ENCODE measurements around the gene PLXDC2.
"Not testable (repeated sequence)": the region's sequence is repeated elsewhere in the genome, so short reads cannot be mapped to it uniquely, and the experiment has no call there.

PLXDC2 gene

GRCh38 chr10:20115894-20116293, 299.7 kb downstream of the PLXDC2 start:
- DNase-seq (ENCODE audit: low spot score): no peak

DNA sequence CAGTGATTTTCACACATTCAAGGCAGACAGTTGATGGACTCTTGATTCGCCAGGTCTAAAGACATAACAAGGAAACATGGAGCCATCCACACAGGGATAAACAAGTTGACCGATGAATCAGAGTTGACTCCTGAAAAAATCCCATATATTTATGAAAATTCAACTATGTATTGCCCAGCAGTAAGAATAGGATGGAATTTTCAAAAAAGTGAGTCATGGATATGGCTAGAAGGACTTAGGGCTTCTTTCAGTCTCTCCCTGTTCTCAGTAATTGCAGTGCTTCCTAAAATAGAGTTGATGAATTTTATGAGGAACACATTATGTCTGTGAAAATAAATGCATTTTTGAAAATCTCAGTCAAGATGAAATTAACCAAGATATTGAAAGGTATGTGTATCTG, 301.2 kb downstream of the PLXDC2 start:
- no peak for DNase-seq (ENCODE audit: low spot score)

DNA sequence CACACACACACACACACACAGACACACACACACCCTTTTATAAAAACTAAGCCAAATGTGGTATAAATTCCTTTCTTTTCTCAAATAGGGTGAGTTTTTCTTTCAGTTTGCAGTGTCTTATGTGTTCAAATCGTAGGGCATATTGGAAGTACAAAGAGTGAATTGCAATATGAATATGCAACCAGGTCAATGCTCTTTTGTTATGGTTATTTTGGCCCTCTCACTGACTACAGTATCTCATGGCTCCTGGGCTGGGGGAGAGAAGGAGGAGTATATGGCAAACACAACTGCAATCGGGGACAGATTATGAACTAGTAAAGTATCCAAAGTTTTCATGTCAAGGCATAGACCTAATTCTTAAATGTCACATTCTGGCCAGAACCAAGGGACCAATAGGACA, 301.9 kb downstream of the PLXDC2 start:
- DNase-seq (ENCODE audit: low spot score): no peak

GRCh38 chr10:20128811-20129210, 312.6 kb downstream of the PLXDC2 start:
- DNase-seq (ENCODE audit: low spot score): no peak

GRCh38 chr10:20132816-20133215, 316.6 kb downstream of the PLXDC2 start:
- DNase-seq (ENCODE audit: low spot score): no peak

DNA sequence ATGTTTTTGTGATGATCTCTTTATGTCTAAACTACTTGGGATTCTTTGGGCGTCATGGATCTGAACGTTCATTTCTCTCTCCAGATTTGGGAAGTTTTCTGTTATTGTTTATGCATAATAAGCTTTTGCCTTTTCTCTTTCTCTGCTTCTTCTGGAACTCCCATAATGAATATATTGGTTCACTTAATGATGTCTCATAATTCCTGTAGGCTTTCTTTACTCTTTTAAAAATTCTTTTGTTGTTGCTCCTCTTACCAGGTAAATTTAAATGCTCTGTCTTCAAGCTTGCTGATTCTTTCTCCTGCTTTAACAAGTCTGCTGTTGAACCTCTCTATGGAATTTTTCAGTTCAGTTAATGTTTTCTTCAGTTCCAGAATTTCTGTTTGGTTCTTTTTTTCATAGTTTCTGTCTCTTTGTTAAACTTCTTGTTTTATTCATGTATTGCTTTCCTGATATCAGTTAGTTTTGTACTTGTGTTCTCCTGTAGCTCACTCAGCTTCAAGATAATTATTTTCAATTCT, 317.5 kb downstream of the PLXDC2 start:
- DNase-seq (ENCODE audit: low spot score): no peak

DNA sequence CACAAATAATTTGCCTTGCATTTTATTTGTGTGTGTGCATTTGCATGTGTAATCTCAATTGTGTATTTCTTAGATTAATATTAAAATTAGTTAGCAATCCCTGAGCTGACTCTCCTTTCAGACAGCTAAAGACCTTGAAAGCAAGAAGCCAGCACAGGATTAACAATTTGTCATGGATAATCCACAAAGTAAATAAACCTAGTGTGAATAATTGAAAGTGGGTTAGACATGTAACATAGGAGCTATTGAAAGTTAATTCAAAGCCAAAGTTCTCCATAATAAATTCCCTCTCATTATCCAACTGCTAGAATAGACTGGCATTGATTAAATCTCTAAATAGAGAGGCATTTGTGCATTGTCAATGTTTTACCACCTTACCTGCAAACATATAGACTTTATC, 326.1 kb downstream of the PLXDC2 start:
- DNase-seq (ENCODE audit: low spot score): no peak

GRCh38 chr10:20144268-20144667, 328.0 kb downstream of the PLXDC2 start:
- no peak for DNase-seq (ENCODE audit: low spot score)

DNA sequence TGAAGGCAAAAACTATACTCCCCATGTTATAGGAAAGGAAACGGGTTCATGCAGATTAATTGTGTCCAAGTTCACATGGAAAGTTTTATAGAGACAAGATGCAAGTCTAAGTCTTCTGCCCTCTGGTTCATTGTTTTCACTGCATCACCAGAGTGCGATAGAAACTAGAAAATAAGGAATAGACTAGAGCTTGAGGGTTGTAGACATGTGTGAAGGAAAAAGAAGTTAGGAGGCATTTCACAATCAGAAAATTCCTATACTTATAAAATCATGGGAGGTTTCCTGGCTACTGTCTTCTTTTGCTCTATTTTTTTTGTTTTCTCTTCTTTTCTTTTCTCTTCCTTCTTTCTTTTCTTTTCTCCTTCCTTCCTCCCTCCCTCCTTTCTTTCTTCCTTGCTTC, 329.8 kb downstream of the PLXDC2 start:
- DNase-seq (ENCODE audit: low spot score): no peak

DNA sequence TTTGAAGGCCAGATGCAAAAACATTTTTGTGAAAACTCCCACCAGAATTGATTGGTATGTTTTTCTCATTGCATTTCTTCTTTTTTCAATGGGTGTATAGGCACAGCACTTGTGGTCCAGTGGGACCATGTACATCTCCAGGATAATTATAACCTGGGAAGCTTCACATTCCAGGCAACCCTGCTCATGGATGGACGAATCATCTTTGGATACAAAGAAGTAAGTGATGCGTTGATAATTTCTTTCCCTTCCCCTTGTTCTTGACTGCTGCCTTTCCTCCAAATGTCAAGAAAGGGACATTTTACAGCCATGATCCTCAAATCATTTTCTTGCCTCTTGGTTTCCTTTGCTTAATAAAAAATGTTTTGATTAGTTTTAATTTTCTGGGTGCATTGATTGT, 331.5 kb downstream of the PLXDC2 start:
- no peak for DNase-seq (ENCODE audit: low spot score)

GRCh38 chr10:20156511-20156910, 340.3 kb downstream of the PLXDC2 start:
- DNase-seq (ENCODE audit: low spot score): no peak

DNA sequence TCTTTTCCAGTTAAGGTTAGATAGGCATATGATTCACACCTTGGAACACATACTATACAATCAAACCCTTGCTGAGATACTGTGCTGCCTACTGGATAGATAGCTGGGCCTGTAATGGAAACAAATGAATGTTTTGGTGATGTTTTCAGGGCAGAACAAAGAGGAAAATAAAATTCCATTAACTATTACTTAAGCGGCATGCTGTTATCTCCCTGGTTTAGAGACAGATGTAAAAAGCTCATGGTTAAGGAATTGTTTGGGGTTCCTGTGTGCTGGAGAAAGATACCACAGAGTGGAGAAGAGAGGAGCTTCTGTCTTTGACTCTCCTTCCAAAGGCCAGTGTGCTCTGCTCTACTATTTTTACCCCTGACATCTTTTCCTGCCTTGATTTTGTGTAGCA, 341.1 kb downstream of the PLXDC2 start:
- DNase-seq (ENCODE audit: low spot score): no peak

DNA sequence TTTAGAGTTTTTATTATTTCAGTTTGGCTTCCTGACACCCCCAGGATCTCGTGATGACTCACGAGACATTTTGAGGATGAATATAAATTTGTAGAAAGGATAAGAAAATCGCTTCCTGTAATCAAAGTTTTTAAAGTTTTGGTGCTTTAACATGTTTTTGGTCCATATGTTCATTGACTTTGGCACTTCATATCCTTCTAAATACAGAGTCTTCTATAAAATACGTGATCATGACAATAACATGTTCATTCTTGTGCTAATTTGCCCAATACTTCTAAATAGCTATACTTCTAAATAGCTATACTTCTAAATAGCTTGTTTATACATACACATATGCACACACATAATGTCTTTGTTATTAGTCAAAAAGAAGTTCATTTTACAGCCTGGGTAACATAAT, 341.9 kb downstream of the PLXDC2 start:
- no peak for DNase-seq (ENCODE audit: low spot score)

DNA sequence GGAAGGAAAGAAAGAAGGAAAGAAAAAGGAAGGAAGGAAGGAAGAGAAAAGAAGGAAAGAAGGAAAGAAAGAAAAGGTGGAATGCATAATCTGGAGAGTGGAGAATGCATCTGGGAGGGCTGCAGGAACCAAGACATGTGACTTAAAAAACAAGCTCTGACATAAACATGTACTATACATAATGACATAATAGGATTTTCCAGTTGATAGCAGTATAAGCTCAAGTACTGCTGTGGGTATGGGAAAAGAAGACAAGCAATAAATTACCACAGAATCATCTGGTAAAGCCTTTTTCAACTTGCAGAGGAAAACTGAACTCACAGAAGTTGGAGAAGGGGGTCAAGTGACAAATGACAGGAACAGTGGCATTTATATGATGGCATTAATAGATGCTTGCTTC, 345.9 kb downstream of the PLXDC2 start:
- DNase-seq (ENCODE audit: low spot score): no peak

DNA sequence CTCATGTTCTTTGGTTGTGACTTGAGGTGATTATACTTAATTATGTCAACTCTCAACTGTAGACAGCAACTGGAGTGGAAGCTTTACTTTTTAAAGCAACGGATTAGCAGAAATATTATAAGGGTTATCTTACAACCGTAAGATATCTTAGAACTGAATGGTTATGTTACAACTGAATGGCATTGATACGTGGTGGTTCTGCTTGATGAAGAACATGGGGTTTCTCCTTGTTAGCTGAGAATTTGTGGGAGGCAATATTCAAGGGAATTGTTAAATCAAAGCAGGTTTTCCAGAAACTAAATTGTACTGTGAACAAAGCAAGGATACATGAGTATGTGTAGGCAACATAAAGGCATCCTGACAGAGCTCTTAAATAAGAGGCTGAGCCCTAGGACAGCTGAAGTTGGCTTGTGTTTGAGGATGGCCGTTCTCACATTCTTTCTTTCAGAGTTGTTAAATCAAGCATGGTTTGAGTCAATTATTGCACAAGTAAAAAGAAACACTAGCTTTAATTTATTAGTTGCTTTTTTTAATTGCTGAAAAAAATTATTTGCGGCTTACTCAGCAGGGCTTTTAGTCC, 350.0 kb downstream of the PLXDC2 start:
- no peak for DNase-seq (ENCODE audit: low spot score)

- no peak for DNase-seq (ENCODE audit: low spot score)
Observed at GRCh38 chr10:20170661-20171060, 354.4 kb downstream of the PLXDC2 start.

- no peak for DNase-seq (ENCODE audit: low spot score)
Observed at GRCh38 chr10:20173046-20173445, 356.8 kb downstream of the PLXDC2 start.

GRCh38 chr10:20175719-20176118, 359.5 kb downstream of the PLXDC2 start:
- DNase-seq (ENCODE audit: low spot score): no peak

DNA sequence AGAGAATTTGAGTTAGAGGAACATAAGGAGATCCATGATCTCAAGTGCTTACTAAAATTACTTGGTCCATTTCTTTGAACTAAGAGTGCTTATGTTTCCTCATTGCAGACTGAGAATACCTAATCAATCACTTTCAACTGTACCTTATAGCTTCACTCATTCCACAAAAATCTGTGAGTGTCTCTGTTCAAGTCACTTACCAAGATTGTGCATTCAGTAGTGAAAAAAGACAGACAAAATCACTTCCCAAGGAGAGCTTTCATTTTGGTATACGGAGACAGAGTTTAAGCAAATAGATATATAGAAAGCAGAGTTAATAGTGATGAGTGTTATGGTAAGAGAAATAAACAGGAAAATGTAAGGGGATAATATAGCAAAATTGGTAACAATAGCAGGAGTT, 364.5 kb downstream of the PLXDC2 start:
- DNase-seq (ENCODE audit: low spot score): no peak

- DNase-seq (ENCODE audit: low spot score): no peak
Observed at GRCh38 chr10:20181434-20181833, 365.2 kb downstream of the PLXDC2 start.

DNA sequence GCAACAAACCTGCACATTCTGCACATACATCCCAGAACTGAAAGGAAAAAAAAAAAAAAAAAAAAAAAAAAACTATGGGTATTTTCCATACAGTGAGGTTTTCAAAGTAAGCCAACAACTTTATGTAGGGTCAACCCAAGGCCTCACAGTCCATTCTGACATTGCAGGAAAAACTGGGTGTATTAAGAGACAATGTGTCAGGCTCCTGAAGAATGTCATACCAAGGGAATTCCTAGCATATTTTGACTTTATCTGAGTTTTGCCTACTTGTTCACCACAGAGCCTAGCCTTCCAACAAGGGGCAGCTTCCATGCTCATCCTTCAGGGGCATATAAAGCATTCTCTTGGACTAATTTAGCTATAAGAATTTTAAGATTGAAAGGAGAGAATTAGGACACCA, 368.9 kb downstream of the PLXDC2 start:
- DNase-seq (ENCODE audit: low spot score): no peak

DNA sequence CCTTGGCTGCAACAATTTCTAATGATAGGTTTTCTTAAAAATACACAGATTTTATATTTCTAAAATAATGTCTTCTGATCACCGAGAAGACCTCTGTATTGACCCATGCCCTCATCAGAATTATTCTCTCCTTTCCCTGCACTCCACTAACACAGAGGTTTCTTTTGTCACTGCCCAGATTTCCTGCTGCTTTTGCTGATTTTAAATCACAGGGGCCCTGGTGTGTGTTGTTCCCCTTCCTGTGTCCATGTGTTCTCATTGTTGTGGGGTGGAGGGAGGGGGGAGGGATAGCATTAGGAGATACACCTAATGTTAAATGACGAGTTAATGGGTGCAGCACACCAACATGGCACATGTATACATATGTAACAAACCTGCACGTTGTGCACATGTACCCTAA, 375.2 kb downstream of the PLXDC2 start:
- not testable (repeated sequence) for DNase-seq (ENCODE audit: low spot score)

DNA sequence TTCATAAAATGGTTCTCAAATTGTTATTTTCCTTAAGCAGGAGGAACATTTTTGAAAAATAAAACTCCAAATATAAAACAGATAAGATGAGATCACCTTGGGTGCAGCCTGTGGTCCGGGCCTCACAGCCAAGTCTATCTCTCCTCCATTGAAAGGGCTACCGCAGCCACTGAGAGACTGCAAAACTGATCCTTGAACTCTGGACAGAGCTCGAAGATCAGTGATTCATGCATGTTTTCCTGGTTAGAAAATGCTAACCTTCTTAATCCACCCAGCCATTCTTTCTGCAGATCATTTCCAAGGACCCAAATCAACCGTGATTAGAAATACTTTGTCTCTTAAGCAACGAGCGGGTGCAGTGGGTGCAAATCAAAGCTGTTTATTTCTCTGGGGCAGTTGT, 378.8 kb downstream of the PLXDC2 start:
- no peak for DNase-seq (ENCODE audit: low spot score)

- no peak for DNase-seq (ENCODE audit: low spot score)
Observed at GRCh38 chr10:20200758-20201157, 384.5 kb downstream of the PLXDC2 start.

- no peak for DNase-seq (ENCODE audit: low spot score)
Observed at GRCh38 chr10:20202337-20202736, 386.1 kb downstream of the PLXDC2 start.

Data from hematopoietic multipotent progenitor cell treated with erythropoietin and hydrocortisone succinate and interleukin-3 and kit ligand, for 15 days (in vitro differentiated cells).